Transverse colon (tissue), 4 donors: ENCODE results near the gene SAMD13. TPM values are rescaled to one million over a fixed set of nuclear protein-coding genes. Genes with fewer than 3 reads are reported as not detected.

Experiments
- DNase-seq: peaks from one replicate; pipeline ENCODE4 v3.0.0-alpha.2; 2019
- H3K27ac ChIP-seq, 4 donors: fragments of 200-600 bp; sonication (generic); 2 replicates each; pipeline ENCODE4 v1.5.1; 2016 to 2018; ENCODE audit warnings: inconsistent platforms in 4 of 4
- H3K27me3 ChIP-seq: fragments of 200-600 bp; sonication (generic); 2 replicates; pipeline ENCODE4 v1.5.1; 2017; ENCODE audit warnings: inconsistent platforms
- H3K36me3 ChIP-seq, 4 donors: fragments of 200-600 bp; sonication (generic); 2 replicates each; pipeline ENCODE4 v1.5.1; 2017 to 2019; ENCODE audit warnings: inconsistent platforms in 4 of 4
- H3K4me1 ChIP-seq, 4 donors: fragments of 200-600 bp; sonication (generic); 2 replicates each; pipeline ENCODE4 v1.5.1; 2017 to 2020; ENCODE audit warnings: inconsistent platforms in 4 of 4
- H3K4me3 ChIP-seq, 4 donors: fragments of 200-600 bp; sonication (generic); 1 replicate in 1 of 4; 2 replicates in 3 of 4; pipeline versions ENCODE4 v1.5.1 to v1.6.1; 2017 to 2019; ENCODE audit warnings: inconsistent platforms in 4 of 4
- H3K9me3 ChIP-seq, 2 donors: fragments of 200-600 bp; sonication (generic); 2 replicates each; pipeline ENCODE4 v1.5.1; 2017 to 2019; ENCODE audit warnings: inconsistent platforms in 2 of 2
- CTCF ChIP-seq, 5 experiments: fragments of 200-600 bp in 3 of 5; fragments of 450-650 bp in 2 of 5; sonication (generic) in 3 of 5; IDR thresholded peaks; 1 replicate in 2 of 5; 2 replicates in 3 of 5; pipeline ENCODE4 v1.5.1; 2016 to 2017; ENCODE audit warnings: antibody characterized with exemption in 5 of 5, inconsistent platforms in 3 of 5, mild to moderate bottlenecking in 2 of 5, moderate library complexity in 1 of 5
- EP300 ChIP-seq: sonication (generic); formaldehyde crosslinking; IDR thresholded peaks from one replicate; pipeline ENCODE4 v1.6.1; 2017; ENCODE audit warnings: antibody characterized with exemption, low read depth
- POLR2A ChIP-seq: fragments of 450-650 bp; IDR thresholded peaks from one replicate; pipeline ENCODE4 v1.6.1; 2016; ENCODE audit warnings: antibody characterized with exemption, mild to moderate bottlenecking, moderate library complexity
- POLR2AphosphoS5 ChIP-seq, 3 donors: sonication (generic); formaldehyde crosslinking; IDR thresholded peaks; one replicate each; pipeline ENCODE4 v1.6.1; 2016; ENCODE audit warnings: antibody characterized with exemption in 3 of 3
- WGBS, 2 donors: methylation state at CpG; one replicate each; pipeline ENCODE4 v1.1.5; 2018; ENCODE audit warnings: low coverage in 1 of 2; 5-methylcytosine and 5-hydroxymethylcytosine counted together
- in situ Hi-C, 4 donors: fragments of 200-750 bp; cut with MboI; loops; one replicate each; pipeline versions ENCODE4 v1.15.0 to v1.15.1; 2017; ENCODE audit warnings: low sequenced_read_pairs in 3 of 4, low pct_ligation_motif_present in 1 of 4, low pct_unique_long_range_greater_than_20kb in 1 of 4
- intact Hi-C: fragments of 100-400 bp; cut with DNase I; formaldehyde crosslinking; loops from one replicate; pipeline ENCODE4 v1.15.1; 2023; ENCODE audit warnings: low total_unique reads
- total RNA-seq, 4 donors: library from RNA; depleted of rRNA; stranded (reverse); fragments of >200 nt; gene quantifications; one replicate each; pipeline ENCODE4 v1.1.0, GENCODE V29; 2016

The SAMD13 gene
- total RNA-seq, 4 donors from 2014 or later: 2.2 to 17.8 (median 13.9) TPM

GRCh38 chr1:84367219-84367618, 65.7 kb downstream of the SAMD13 start:
- TF ChIP-seq POLR2A (no peak), CTCF (IDR thresholded peaks at IDR 0.05) (no peak), EP300 (no peak), POLR2AphosphoS5 (IDR thresholded peaks at IDR 0.05) (no peak)
- Histone ChIP-seq H3K4me1 (peaks cover 0 to 14% (median 10%) of the 10 kb centered on the region in 4 donors), H3K4me3 (no peak overlapping the region), H3K36me3 (no peaks in the 10 kb centered on the region), H3K27me3 (no peaks in the 10 kb centered on the region), H3K27ac (no peak overlapping the region), H3K9me3 (no peaks in the 10 kb centered on the region)
- intact Hi-C loops (no loop called here), in situ Hi-C loops (no loop called here)
- WGBS, 2 donors: 70 to 86% methylated on average over 1 of the region's 1 CpG
- no peak for DNase-seq

- Histone ChIP-seq H3K36me3 (no peaks in the 10 kb centered on the region), H3K27me3 (no peaks in the 10 kb centered on the region), H3K27ac (no peak overlapping the region), H3K4me3 (no peak overlapping the region), H3K4me1 (peaks cover 0 to 14% (median 8%) of the 10 kb centered on the region in 4 donors), H3K9me3 (no peaks in the 10 kb centered on the region)
- no peak for DNase-seq
- 97 to 100% methylated on average over 2 to 5 of the region's 5 CpGs for WGBS, 2 donors
- intact Hi-C loops: no loop called here
- TF ChIP-seq CTCF (IDR thresholded peaks at IDR 0.05) (no peak), POLR2A (no peak), POLR2AphosphoS5 (IDR thresholded peaks at IDR 0.05) (no peak), EP300 (no peak)
- in situ Hi-C loops: no loop called here
These were observed 66.9 kb downstream of the SAMD13 start for GRCh38 chr1:84368441-84368840.

GRCh38 chr1:84370266-84370665, 68.8 kb downstream of the SAMD13 start:
- Histone ChIP-seq H3K36me3 (no peaks in the 10 kb centered on the region), H3K9me3 (no peaks in the 10 kb centered on the region), H3K4me1 (peaks cover 0 to 14% (median 10%) of the 10 kb centered on the region in 4 donors), H3K27ac (no peak overlapping the region), H3K27me3 (no peaks in the 10 kb centered on the region), H3K4me3 (no peak overlapping the region)
- intact Hi-C loops: no loop called here
- in situ Hi-C loops: no loop called here
- DNase-seq: no peak
- 88 to 100% methylated on average over 1 of the region's 1 CpG for WGBS, 2 donors
- TF ChIP-seq POLR2AphosphoS5 (IDR thresholded peaks at IDR 0.05) (no peak), CTCF (IDR thresholded peaks at IDR 0.05) (no peak), POLR2A (no peak), EP300 (no peak)

GRCh38 chr1:84370831-84371394, 69.4 kb downstream of the SAMD13 start:
- intact Hi-C loops (no loop called here), in situ Hi-C loops (no loop called here)
- 91 to 93% methylated on average over 4 of the region's 4 CpGs for WGBS, 2 donors
- H3K4me3 ChIP-seq: no peak overlapping the region
- no peaks in the 10 kb centered on the region for H3K9me3 ChIP-seq
- H3K36me3 ChIP-seq: no peaks in the 10 kb centered on the region
- no peak overlapping the region for H3K27ac ChIP-seq
- no peak for TF ChIP-seq POLR2AphosphoS5 (IDR thresholded peaks at IDR 0.05)
- no peak for TF ChIP-seq CTCF (IDR thresholded peaks at IDR 0.05)
- no peak for TF ChIP-seq POLR2A
- TF ChIP-seq EP300: no peak
- no peak for DNase-seq
- no peaks in the 10 kb centered on the region for H3K27me3 ChIP-seq
- peaks cover 0 to 7% (median 4%) of the 10 kb centered on the region in 4 donors for H3K4me1 ChIP-seq
